LNCaP clone FGC (cell line): ENCODE results near the gene BHLHE40.

Source experiments
- DNase-seq: peaks from one replicate; pipeline ENCODE4 v3.0.0-alpha.2; 2011; ENCODE audit warnings: low read depth
- H3K4me3 ChIP-seq: 2 replicates; pipeline ENCODE4 v1.5.1; 2011; ENCODE audit warnings: mild to moderate bottlenecking, low read depth, low read length, control low read depth
- CTCF ChIP-seq: IDR thresholded peaks from 2 replicates; pipeline ENCODE4 v1.5.1; 2012; ENCODE audit warnings: mild to moderate bottlenecking; ENCODE audit not compliant: control insufficient read depth, insufficient read depth; ENCODE audit errors: extremely low read depth

BHLHE40 gene

GRCh38 chr3:4949659-4950058 lies 29.6 kb upstream of the BHLHE40 start:
- no peak for DNase-seq
- H3K4me3 ChIP-seq = no peak overlapping the region
- no peak for TF ChIP-seq CTCF

DNA sequence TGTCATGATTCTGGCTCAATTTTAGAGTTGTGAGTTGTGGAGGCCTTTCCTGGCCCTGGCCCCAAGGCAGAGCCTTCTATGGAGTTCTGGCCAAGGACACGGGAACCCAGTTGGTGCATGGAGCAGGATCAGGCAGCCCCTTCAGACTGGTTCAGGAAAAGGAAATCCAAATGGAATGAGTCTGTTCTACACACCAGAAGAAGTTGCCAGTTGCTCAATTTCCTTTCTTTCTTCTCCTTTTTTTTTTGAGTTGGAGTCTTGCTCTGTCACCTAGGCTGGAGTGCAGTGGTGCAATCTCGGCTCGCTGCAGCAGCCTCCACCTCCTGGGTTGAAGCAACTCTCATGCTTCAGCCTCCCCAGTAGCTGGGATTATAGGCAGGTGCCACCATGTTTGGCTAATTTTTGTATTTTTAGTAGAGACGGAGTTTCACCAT lies 28.9 kb upstream of the BHLHE40 start:
- TF ChIP-seq CTCF = no peak
- H3K4me3 ChIP-seq = no peak overlapping the region
- no peak for DNase-seq

DNA sequence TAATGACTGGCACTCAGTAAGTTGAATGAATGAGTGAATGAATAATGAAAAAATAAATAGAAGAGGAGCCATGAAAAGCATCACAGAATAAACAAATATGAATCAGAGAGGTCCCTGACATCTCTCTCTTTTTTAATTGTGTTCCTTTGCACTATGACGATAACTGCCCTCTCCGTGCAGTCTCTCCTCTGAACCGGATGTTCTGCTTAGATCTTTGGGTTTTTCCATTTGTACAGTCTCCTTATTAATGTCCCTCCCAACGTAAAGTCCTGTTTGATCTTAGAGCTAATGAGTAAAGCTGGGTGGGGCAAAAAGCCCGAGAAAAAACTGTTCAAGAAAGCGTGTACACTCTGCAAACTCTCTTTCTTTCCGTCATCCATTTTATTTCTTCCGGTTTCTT lies 28.3 kb upstream of the BHLHE40 start:
- H3K4me3 ChIP-seq = no peak overlapping the region
- DNase-seq = no peak
- TF ChIP-seq CTCF = no peak

DNA sequence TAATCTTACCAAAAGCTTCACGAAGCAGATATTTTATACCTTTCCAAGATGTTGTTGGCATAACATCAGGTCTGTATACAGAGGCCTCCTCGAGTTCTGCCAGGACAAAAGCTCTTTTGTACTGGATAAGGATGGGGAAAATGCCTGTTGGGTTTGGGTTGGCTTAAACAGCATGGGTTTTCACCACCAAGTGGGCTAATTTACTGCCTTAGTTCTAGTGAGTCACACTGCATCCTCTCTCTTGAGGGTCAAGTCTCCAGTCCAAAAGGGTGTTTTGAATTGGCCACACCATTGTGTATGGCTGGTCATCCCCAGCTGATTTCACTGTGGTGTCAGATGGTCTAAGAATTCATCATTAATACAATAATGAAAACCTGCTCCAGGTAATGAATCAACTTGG lies 26.1 kb upstream of the BHLHE40 start:
- no peak for DNase-seq
- TF ChIP-seq CTCF = no peak
- H3K4me3 ChIP-seq = no peak overlapping the region

- H3K4me3 ChIP-seq = no peak overlapping the region
- DNase-seq = no peak
- no peak for TF ChIP-seq CTCF
These were observed 24.8 kb upstream of the BHLHE40 start for GRCh38 chr3:4954256-4955000.

DNA sequence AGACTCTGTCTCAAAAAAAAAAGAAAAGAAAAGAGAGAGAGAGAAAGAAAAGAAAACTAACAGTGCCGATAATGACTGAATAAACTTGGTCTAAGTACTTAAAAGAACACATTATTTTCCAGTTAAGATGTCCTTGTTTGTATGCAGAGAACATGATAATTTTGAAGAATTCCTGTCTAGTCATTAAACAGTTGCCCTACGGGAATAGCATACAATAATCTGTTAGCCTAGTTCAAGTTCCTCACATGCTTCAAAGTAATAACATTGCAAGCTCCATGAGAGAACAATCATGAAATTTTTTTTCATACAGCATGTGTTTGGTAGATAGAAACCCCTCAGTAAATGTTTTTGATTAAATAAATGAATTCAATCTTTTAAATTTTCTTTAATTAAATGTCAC lies 23.1 kb upstream of the BHLHE40 start:
- DNase-seq = no peak
- no peak overlapping the region for H3K4me3 ChIP-seq
- TF ChIP-seq CTCF = no peak

DNA sequence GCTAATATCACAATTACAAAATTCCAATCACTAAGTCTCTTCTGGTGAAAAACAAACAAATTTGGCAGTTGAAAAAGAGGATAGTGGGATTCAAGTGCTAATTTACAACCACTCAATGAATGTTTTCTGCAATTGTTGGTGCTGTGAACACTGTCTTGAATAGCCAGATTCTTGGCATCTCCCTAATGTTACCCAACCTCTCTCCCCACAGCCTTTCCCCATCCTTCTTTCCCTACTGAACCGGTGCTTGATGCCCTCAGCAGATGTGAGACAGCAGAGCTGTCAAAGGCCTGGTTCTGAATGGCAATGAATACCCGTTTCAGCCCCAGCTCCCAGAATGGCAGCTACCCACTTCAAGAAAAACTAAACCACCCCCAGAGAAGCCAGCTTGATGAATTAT lies 22.5 kb upstream of the BHLHE40 start:
- no peak overlapping the region for H3K4me3 ChIP-seq
- no peak for DNase-seq
- TF ChIP-seq CTCF = no peak
